ENCODE measurements around the gene BBS9.

The BBS9 gene

GRCh38 chr7:33432821-33433220, 303.5 kb downstream of the BBS9 start:
- Histone ChIP-seq H3K27ac (no peak overlapping the region), H3K9ac (no peak overlapping the region), H3K4me2 (no peak overlapping the region), H3K79me2 (ENCODE audit: insufficient read depth, low read depth) (no peaks in the 10 kb centered on the region), H3K4me1 (ENCODE audit: low read depth, poor library complexity, severe bottlenecking) (no peaks in the 10 kb centered on the region), H3K27me3 (ENCODE audit: insufficient read depth, low read depth) (no peaks in the 10 kb centered on the region), H3K36me3 (ENCODE audit: insufficient read depth) (no peaks in the 10 kb centered on the region), H3K4me3 (IDR thresholded peaks at IDR 0.05; ENCODE audit: insufficient read depth, low read depth, low read length) (no peak overlapping the region), H2AFZ (ENCODE audit: low read depth) (no peak overlapping the region), H4K20me1 (ENCODE audit: insufficient read depth) (no peaks in the 10 kb centered on the region)
- no peak for TF ChIP-seq CTCF (conservative IDR thresholded peaks at IDR 0.05; ENCODE audit: low read depth, low read length)

GRCh38 chr7:33433357-33433756, 304.0 kb downstream of the BBS9 start:
- Histone ChIP-seq H3K27me3 (ENCODE audit: insufficient read depth, low read depth) (no peaks in the 10 kb centered on the region), H3K4me3 (IDR thresholded peaks at IDR 0.05; ENCODE audit: insufficient read depth, low read depth, low read length) (no peak overlapping the region), H3K36me3 (ENCODE audit: insufficient read depth) (no peaks in the 10 kb centered on the region), H3K27ac (no peak overlapping the region), H4K20me1 (ENCODE audit: insufficient read depth) (no peaks in the 10 kb centered on the region), H3K4me2 (no peak overlapping the region), H3K4me1 (ENCODE audit: low read depth, poor library complexity, severe bottlenecking) (no peaks in the 10 kb centered on the region), H3K9ac (no peak overlapping the region), H3K79me2 (ENCODE audit: insufficient read depth, low read depth) (no peaks in the 10 kb centered on the region), H2AFZ (ENCODE audit: low read depth) (no peak overlapping the region)
- TF ChIP-seq CTCF (conservative IDR thresholded peaks at IDR 0.05; ENCODE audit: low read depth, low read length): no peak

GRCh38 chr7:33444511-33444910, 315.1 kb downstream of the BBS9 start:
- H3K79me2 ChIP-seq (ENCODE audit: insufficient read depth, low read depth): no peaks in the 10 kb centered on the region
- no peaks in the 10 kb centered on the region for H3K36me3 ChIP-seq (ENCODE audit: insufficient read depth)
- H3K27me3 ChIP-seq (ENCODE audit: insufficient read depth, low read depth): no peaks in the 10 kb centered on the region
- no peaks in the 10 kb centered on the region for H3K4me1 ChIP-seq (ENCODE audit: low read depth, poor library complexity, severe bottlenecking)
- no peaks in the 10 kb centered on the region for H4K20me1 ChIP-seq (ENCODE audit: insufficient read depth)
- no peak for TF ChIP-seq CTCF (conservative IDR thresholded peaks at IDR 0.05; ENCODE audit: low read depth, low read length)
- H3K27ac ChIP-seq: no peak overlapping the region
- no peak overlapping the region for H2AFZ ChIP-seq (ENCODE audit: low read depth)
- H3K4me3 ChIP-seq (IDR thresholded peaks at IDR 0.05; ENCODE audit: insufficient read depth, low read depth, low read length): no peak overlapping the region
- no peak overlapping the region for H3K9ac ChIP-seq
- H3K4me2 ChIP-seq: no peak overlapping the region

GRCh38 chr7:33446551-33446950, 317.2 kb downstream of the BBS9 start:
- TF ChIP-seq CTCF (conservative IDR thresholded peaks at IDR 0.05; ENCODE audit: low read depth, low read length): no peak
- Histone ChIP-seq H3K27me3 (ENCODE audit: insufficient read depth, low read depth) (no peaks in the 10 kb centered on the region), H3K4me3 (IDR thresholded peaks at IDR 0.05; ENCODE audit: insufficient read depth, low read depth, low read length) (no peak overlapping the region), H4K20me1 (ENCODE audit: insufficient read depth) (no peaks in the 10 kb centered on the region), H3K79me2 (ENCODE audit: insufficient read depth, low read depth) (no peaks in the 10 kb centered on the region), H3K4me1 (ENCODE audit: low read depth, poor library complexity, severe bottlenecking) (no peaks in the 10 kb centered on the region), H2AFZ (ENCODE audit: low read depth) (no peak overlapping the region), H3K27ac (no peak overlapping the region), H3K9ac (no peak overlapping the region), H3K36me3 (ENCODE audit: insufficient read depth) (no peaks in the 10 kb centered on the region), H3K4me2 (no peak overlapping the region)

GRCh38 chr7:33448035-33448434, 318.7 kb downstream of the BBS9 start:
- H3K9ac ChIP-seq: no peak overlapping the region

More at GRCh38 chr7:33448035-33448434, 318.7 kb downstream of the BBS9 start:
- Histone ChIP-seq H3K27me3 (ENCODE audit: insufficient read depth, low read depth) (no peaks in the 10 kb centered on the region), H3K79me2 (ENCODE audit: insufficient read depth, low read depth) (no peaks in the 10 kb centered on the region), H2AFZ (ENCODE audit: low read depth) (no peak overlapping the region), H3K36me3 (ENCODE audit: insufficient read depth) (no peaks in the 10 kb centered on the region), H3K27ac (no peak overlapping the region), H3K4me1 (ENCODE audit: low read depth, poor library complexity, severe bottlenecking) (no peaks in the 10 kb centered on the region), H4K20me1 (ENCODE audit: insufficient read depth) (no peaks in the 10 kb centered on the region), H3K4me2 (no peak overlapping the region), H3K4me3 (IDR thresholded peaks at IDR 0.05; ENCODE audit: insufficient read depth, low read depth, low read length) (no peak overlapping the region)
- TF ChIP-seq CTCF (conservative IDR thresholded peaks at IDR 0.05; ENCODE audit: low read depth, low read length): no peak

Data from KMS-11 (cell line).